Activated naive CD4-positive, alpha-beta T cell treated with anti-CD3 and anti-CD28 coated beads for 36 hours (primary cell): ENCODE measurements around the gene PROZ. TPM values are rescaled to one million over a fixed set of nuclear protein-coding genes. Genes with fewer than 3 reads are reported as not detected.
"Not testable (repeated sequence)": the region's sequence is repeated elsewhere in the genome, so short reads cannot be mapped to it uniquely, and the experiment has no call there.

ENCODE experiments used
- CTCF ChIA-PET: fragments of 350-600 bp; sonication (Branson Sonifier 250); formaldehyde crosslinking; loops from one replicate; lab custom pipeline; 2021; ENCODE audit warnings: antibody characterized with exemption; lab: Charles Lee
- DNase-seq: peaks from one replicate; pipeline ENCODE4 v3.0.0-alpha.2; 2020
- H3K27ac Mint-ChIP-seq: one replicate; pipeline ENCODE4 v1.8.0; 2021; ENCODE audit warnings: mild to moderate bottlenecking, mixed read lengths
- H3K27me3 Mint-ChIP-seq: one replicate; pipeline ENCODE4 v1.8.0; 2021; ENCODE audit warnings: low read depth, mixed read lengths
- H3K36me3 Mint-ChIP-seq: one replicate; pipeline ENCODE4 v1.8.0; 2021; ENCODE audit warnings: low read depth, mixed read lengths
- H3K4me1 Mint-ChIP-seq: one replicate; pipeline ENCODE4 v1.8.0; 2021; ENCODE audit warnings: low read depth, mixed read lengths
- H3K4me3 Mint-ChIP-seq: one replicate; pipeline ENCODE4 v1.8.0; 2021; ENCODE audit warnings: mild to moderate bottlenecking, moderate library complexity, mixed read lengths
- H3K9me3 Mint-ChIP-seq: one replicate; pipeline ENCODE4 v1.8.0; 2021; ENCODE audit warnings: mixed read lengths
- intact Hi-C: fragments of 100-400 bp; cut with micrococcal nuclease; formaldehyde crosslinking; loops from one replicate; pipeline ENCODE4 v1.15.1; 2023
- total RNA-seq, 2 experiments: library from RNA; stranded (reverse); gene quantifications; one replicate each; pipeline ENCODE4 v1.2.3, GENCODE V29; 2021

PROZ gene
- total RNA-seq, 2 experiments from 2014 or later, result not detected

DNA sequence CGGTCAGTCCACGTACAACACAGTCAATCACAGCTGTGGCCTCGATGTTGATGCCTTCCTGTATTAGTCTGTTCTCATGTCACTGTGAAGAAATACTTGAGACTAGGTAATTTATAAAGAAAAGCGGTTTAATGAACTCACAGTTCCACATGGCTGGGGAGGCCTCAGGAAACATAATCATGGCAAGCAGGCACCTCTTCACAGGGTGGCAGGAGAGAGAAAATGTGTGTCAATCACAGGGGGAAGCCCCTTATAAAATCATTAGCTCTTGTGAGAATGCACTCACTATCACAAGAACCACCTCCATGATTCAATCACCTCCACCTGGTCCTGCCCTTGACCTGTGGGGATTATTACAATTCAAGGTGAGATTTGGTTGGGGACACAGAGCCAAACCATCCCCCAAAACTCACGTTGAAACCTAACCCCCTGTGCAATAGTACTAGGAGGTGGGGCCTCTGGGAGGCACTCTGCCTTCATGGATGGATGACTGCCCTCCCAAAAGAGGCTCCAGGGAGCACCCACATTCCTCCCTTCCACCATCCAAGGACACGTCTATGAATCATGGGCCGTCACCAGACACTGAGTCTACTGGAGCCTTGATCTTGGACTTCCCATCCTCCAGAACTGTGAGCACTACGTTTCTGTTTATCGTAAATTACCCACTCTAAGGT is 2.3 kb upstream of the PROZ start:
- Mint-ChIP-seq H3K4me3 (no peak overlapping the region), H3K9me3 (peaks cover 9% of the 10 kb centered on the region), H3K27ac (no peak overlapping the region), H3K4me1 (peaks cover 19% of the 10 kb centered on the region), H3K36me3 (peaks cover 1% of the 10 kb centered on the region), H3K27me3 (peaks cover 4% of the 10 kb centered on the region)
- CTCF ChIA-PET, result interaction anchor here (0.7 kb wide), 1 partner anchor 283 kb away, joined by 3 read pairs; no protein-coding TSS in a partner anchor
- intact Hi-C loops, result no loop called here
- no peak for DNase-seq

- Mint-ChIP-seq H3K27ac (no peak overlapping the region), H3K36me3 (peaks cover 1% of the 10 kb centered on the region), H3K4me1 (peaks cover 18% of the 10 kb centered on the region), H3K27me3 (peaks cover 4% of the 10 kb centered on the region), H3K9me3 (peaks cover 9% of the 10 kb centered on the region), H3K4me3 (no peak overlapping the region)
- DNase-seq, result no peak
- intact Hi-C loops, result no loop called here
- CTCF ChIA-PET, result interaction anchor here (0.7 kb wide), 1 partner anchor 284 kb away, joined by 3 read pairs; no protein-coding TSS in a partner anchor
These were observed 1.1 kb upstream of the PROZ start for GRCh38 chr13:113157206-113157928.

- DNase-seq, result no peak
- intact Hi-C loops, result no loop called here
- CTCF ChIA-PET, result no interaction called here
- Mint-ChIP-seq H3K27ac (no peak overlapping the region), H3K4me3 (no peak overlapping the region), H3K36me3 (peaks cover 1% of the 10 kb centered on the region), H3K27me3 (no peaks in the 10 kb centered on the region), H3K9me3 (peaks cover 9% of the 10 kb centered on the region), H3K4me1 (peaks cover 11% of the 10 kb centered on the region)
These were observed 498 bp downstream of the PROZ start for GRCh38 chr13:113158946-113159345.

DNA sequence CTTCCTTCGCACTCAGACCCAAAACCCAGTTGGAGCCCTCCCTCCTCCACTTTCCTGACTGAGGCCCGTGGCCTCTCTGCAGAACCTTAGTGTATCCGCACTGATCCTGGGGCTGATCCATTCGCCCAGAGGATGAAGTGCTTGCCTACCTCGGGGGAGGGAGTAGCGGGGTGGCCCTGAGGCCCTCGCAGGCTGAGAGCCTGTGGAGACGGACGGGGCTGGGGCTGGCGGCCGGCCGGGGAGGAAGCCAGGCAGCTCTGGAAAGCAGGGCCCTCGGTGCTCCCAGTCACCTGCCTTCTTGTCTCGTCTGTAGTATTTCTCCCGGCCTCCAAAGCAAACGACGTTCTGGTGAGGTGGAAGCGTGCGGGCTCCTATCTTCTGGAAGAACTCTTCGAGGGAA is 1.3 kb downstream of the PROZ start:
- CTCF ChIA-PET, result no interaction called here
- Mint-ChIP-seq H3K4me1 (peaks cover 11% of the 10 kb centered on the region), H3K4me3 (no peak overlapping the region), H3K27ac (no peak overlapping the region), H3K36me3 (peaks cover 1% of the 10 kb centered on the region), H3K27me3 (no peaks in the 10 kb centered on the region), H3K9me3 (peaks cover 9% of the 10 kb centered on the region)
- no peak for DNase-seq
- intact Hi-C loops, result no loop called here

DNA sequence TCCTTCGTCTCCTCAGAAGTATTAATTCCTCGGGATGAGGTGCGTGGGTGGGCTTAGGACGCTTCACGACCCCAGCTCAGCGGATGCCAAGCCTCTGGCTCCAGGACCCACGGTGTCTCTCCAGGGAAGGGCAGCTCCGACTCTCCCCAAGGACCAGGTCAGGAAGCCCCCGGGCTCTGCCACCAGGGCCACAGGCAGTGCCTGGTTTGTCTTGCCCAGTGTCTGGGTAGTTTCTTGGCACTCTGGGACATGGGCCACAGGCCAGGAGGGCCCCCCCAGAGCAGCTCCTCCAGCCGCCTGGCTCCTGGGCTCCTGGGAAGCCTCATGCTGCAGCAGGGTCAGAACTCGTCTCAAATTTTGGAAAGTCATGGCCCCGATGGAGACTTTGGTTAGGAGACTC is 2.5 kb downstream of the PROZ start:
- no peaks in the 10 kb centered on the region for H3K9me3 Mint-ChIP-seq
- H3K27ac Mint-ChIP-seq, result no peak overlapping the region
- no peak for DNase-seq
- intact Hi-C loops, result no loop called here
- CTCF ChIA-PET, result no interaction called here
- no peaks in the 10 kb centered on the region for H3K36me3 Mint-ChIP-seq
- H3K4me1 Mint-ChIP-seq, result peaks cover 14% of the 10 kb centered on the region
- H3K4me3 Mint-ChIP-seq, result no peak overlapping the region
- H3K27me3 Mint-ChIP-seq, result no peaks in the 10 kb centered on the region

DNA sequence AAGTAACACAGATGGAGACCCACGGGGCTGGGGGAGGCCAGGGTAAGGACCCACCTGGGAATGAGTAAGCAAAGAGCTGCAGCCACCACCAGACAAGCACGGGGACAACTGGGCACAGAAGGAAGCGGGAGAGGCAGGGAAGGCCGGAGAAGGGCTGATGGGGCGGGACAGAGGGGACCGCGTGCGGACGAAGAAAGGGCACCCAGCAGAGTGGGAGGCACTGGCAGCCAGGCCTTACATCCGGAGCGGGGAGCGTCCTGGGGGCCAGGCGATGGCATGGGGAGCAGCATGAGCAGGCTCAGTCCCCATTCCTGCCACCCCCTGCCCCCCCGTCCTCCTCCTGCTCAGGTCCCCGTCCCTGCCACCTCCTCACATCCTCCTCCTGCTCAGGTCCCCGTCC is 3.0 kb downstream of the PROZ start:
- intact Hi-C loops, result no loop called here
- Mint-ChIP-seq H3K27ac (no peak overlapping the region), H3K4me1 (peaks cover 14% of the 10 kb centered on the region), H3K27me3 (no peaks in the 10 kb centered on the region), H3K9me3 (no peaks in the 10 kb centered on the region), H3K36me3 (no peaks in the 10 kb centered on the region), H3K4me3 (no peak overlapping the region)
- DNase-seq, result peak; percentile 14
- CTCF ChIA-PET, result no interaction called here

DNA sequence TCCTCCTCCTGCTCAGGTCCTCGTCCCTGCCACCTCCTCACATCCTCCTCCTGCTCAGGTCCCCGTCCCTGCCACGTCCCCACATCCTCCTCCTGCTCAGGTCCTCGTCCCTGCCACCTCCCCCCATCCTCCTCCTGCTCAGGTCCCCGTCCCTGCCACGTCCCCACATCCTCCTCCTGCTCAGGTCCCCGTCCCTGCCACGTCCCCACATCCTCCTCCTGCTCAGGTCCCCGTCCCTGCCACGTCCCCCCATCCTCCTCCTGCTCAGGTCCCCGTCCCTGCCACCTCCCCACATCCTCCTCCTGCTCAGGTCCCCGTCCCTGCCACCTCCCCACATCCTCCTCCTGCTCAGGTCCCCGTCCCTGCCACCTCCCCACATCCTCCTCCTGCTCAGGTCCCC is 3.5 kb downstream of the PROZ start:
- H3K27ac Mint-ChIP-seq, H3K4me3 Mint-ChIP-seq, H3K36me3 Mint-ChIP-seq, H3K9me3 Mint-ChIP-seq, intact Hi-C loops, CTCF ChIA-PET, H3K27me3 Mint-ChIP-seq: not testable (repeated sequence)
- DNase-seq, result peak; percentile 37
- H3K4me1 Mint-ChIP-seq, result peaks cover 14% of the 10 kb centered on the region

DNA sequence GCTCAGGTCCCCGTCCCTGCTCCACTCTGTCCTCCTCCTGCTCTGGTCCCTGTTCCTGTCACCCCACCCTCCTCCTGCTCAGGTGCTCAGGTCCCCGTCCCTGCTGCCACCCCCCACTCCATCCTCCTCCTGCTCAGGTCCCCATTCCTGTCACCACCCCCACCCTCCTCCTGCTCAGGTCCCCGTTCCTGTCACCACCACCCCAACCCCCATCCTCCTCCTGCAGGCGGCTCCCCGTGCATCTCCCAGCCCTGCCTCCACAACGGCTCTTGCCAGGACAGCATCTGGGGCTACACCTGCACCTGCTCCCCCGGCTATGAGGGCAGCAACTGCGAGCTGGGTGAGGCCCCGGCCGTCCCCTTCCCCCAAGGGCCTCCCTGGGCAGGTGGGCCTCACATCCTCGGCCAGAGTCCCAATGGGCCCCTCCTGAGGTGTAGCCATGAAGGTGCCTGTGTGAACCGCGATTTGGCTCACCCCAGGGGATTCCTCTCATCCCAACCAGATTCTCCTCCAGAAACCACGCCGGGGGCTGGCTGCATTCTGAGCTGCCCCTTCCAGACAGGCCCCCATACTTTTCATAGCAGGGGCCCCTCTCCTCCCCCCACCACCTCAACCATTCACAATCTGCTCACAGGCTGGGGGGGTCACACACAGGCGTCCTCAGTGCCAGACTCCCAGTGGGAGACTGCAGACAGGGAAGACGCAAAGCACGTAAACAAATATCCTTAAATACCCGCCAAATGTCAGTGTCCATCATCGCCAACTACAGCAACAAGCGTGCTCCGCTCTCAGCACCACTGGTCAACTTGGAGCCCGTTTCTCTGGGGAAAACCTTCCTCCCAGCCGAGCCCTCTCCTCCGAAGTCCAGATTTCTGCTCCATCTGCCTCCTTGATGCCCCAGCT is 4.6 kb downstream of the PROZ start:
- Mint-ChIP-seq H3K9me3 (peaks cover 4% of the 10 kb centered on the region), H3K4me3 (no peak overlapping the region), H3K36me3 (peaks cover 8% of the 10 kb centered on the region), H3K27me3 (no peaks in the 10 kb centered on the region), H3K27ac (peak overlapping the region; percentile 37), H3K4me1 (peaks cover 14% of the 10 kb centered on the region)
- CTCF ChIA-PET, result no interaction called here
- intact Hi-C loops, result no loop called here
- DNase-seq, result peak; percentile 12

- Mint-ChIP-seq H3K4me1 (peaks cover 14% of the 10 kb centered on the region), H3K27ac (no peak overlapping the region), H3K36me3 (peaks cover 21% of the 10 kb centered on the region), H3K4me3 (no peak overlapping the region), H3K27me3 (no peaks in the 10 kb centered on the region), H3K9me3 (peaks cover 7% of the 10 kb centered on the region)
- no peak for DNase-seq
- intact Hi-C loops, result no loop called here
- CTCF ChIA-PET, result no interaction called here
These were observed 6.0 kb downstream of the PROZ start for GRCh38 chr13:113164492-113164891.

GRCh38 chr13:113166266-113166665 is 7.8 kb downstream of the PROZ start:
- peaks cover 14% of the 10 kb centered on the region for H3K4me1 Mint-ChIP-seq
- intact Hi-C loops, result no loop called here
- CTCF ChIA-PET, result no interaction called here
- no peak overlapping the region for H3K27ac Mint-ChIP-seq
- no peaks in the 10 kb centered on the region for H3K27me3 Mint-ChIP-seq
- no peak overlapping the region for H3K4me3 Mint-ChIP-seq
- DNase-seq, result no peak
- H3K9me3 Mint-ChIP-seq, result peaks cover 7% of the 10 kb centered on the region
- peaks cover 29% of the 10 kb centered on the region for H3K36me3 Mint-ChIP-seq

DNA sequence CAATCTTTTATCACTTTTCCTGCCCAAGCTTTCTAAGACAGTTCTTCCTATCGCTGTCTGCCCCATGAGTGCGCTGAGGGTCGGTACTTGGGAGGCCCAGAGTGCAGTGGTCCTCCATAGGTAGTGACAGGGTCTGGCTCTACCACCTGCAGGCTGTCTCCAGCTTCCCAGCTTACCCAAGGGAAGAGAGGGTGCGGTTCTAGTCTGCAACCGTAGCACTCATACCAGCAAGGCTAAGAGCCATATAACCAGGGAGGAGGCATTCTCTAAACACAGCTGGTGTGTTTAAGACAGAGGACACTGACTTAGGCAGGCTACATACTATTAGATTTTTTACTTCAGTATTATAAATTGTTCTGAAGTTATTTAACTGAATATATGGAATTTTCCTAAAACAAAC is 8.2 kb downstream of the PROZ start:
- peaks cover 11% of the 10 kb centered on the region for H3K4me1 Mint-ChIP-seq
- no peak overlapping the region for H3K27ac Mint-ChIP-seq
- H3K27me3 Mint-ChIP-seq, result no peaks in the 10 kb centered on the region
- CTCF ChIA-PET, result no interaction called here
- intact Hi-C loops, result no loop called here
- DNase-seq, result no peak
- H3K36me3 Mint-ChIP-seq, result peaks cover 32% of the 10 kb centered on the region
- peaks cover 7% of the 10 kb centered on the region for H3K9me3 Mint-ChIP-seq
- no peak overlapping the region for H3K4me3 Mint-ChIP-seq

DNA sequence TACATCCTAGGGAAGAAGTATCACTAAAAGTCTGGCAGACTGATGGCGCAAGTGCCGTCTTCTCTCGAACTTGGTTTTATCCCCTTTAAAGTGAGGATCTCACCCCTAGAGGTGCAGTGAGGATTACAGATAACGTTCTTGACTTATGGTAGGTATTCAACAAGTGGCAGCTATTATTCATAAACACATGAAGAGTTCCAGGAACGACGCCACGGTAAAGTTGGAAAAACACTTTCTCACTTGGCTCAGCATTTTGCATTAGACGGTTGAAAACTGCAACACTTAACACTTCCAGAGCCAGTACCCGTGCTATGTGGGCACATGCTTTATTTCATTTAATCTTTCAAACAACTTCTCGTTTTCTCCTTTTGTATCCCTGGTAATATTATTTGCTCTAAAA is 8.7 kb downstream of the PROZ start:
- Mint-ChIP-seq H3K36me3 (peaks cover 33% of the 10 kb centered on the region), H3K4me3 (no peak overlapping the region), H3K27ac (no peak overlapping the region), H3K9me3 (peaks cover 7% of the 10 kb centered on the region), H3K4me1 (peaks cover 11% of the 10 kb centered on the region), H3K27me3 (no peaks in the 10 kb centered on the region)
- DNase-seq, result no peak
- CTCF ChIA-PET, result no interaction called here
- intact Hi-C loops, result no loop called here
